GM12865 (cell line): ENCODE data around the gene SPTSSB.

Source experiments
- DNase-seq: peaks from one replicate; pipeline ENCODE4 v3.0.0; 2010; ENCODE audit warnings: low read depth
- H3K4me3 ChIP-seq: 2 replicates; pipeline ENCODE4 v1.5.1; 2011; ENCODE audit warnings: mild to moderate bottlenecking, low read depth, low read length, control low read depth
- TF ChIP-seq, protein P1 (sequence below): IDR thresholded peaks from 2 replicates; pipeline ENCODE4 v1.5.1; 2011; ENCODE audit warnings: low read length, control low read depth, low read depth, inconsistent platforms; ENCODE audit not compliant: insufficient read depth; ENCODE audit errors: missing control alignments

SPTSSB gene

DNA sequence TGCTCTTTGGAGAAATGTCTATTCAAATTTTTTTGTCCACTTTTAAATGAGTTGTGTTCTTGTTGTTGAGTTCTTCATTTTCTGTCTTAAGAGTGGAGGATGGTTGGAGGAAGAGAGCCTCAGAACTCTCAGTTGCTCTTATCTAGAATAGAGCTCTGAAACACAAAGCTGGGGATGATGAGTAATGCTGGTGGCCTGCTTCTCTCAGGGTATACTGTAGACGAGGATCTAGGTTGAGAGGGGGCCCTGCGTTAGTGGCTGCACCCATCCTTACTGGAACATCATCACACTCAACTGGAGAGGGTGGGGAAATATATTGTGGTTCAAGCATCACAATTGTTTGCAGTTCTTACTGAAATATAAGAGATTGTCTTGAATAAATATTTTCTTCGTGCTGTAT, 1.8 kb downstream of the SPTSSB start:
- H3K4me3 ChIP-seq, result no peak overlapping the region
- TF ChIP-seq, protein P1, sequence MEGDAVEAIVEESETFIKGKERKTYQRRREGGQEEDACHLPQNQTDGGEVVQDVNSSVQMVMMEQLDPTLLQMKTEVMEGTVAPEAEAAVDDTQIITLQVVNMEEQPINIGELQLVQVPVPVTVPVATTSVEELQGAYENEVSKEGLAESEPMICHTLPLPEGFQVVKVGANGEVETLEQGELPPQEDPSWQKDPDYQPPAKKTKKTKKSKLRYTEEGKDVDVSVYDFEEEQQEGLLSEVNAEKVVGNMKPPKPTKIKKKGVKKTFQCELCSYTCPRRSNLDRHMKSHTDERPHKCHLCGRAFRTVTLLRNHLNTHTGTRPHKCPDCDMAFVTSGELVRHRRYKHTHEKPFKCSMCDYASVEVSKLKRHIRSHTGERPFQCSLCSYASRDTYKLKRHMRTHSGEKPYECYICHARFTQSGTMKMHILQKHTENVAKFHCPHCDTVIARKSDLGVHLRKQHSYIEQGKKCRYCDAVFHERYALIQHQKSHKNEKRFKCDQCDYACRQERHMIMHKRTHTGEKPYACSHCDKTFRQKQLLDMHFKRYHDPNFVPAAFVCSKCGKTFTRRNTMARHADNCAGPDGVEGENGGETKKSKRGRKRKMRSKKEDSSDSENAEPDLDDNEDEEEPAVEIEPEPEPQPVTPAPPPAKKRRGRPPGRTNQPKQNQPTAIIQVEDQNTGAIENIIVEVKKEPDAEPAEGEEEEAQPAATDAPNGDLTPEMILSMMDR, result no peak
- no peak for DNase-seq

DNA sequence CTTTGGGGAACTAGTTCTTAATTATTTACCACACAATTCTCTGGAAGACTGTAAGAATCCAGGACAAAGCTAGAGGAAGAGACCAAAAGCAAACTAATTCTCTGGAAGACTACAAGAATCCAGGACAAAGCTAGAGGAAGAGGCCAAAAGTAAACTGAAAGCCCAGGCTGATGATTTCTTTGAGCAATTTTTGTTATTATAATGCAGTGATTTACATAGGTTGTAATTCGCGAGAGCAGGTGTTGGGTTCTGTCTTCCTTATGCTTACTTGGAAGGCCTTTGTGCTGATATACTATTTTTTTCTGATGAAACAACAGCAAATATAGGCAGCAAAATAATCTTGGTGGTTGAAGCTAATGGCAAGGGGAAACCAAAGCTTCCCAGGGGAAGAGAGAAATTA, 5.2 kb downstream of the SPTSSB start:
- no peak for DNase-seq
- H3K4me3 ChIP-seq, result no peak overlapping the region
- TF ChIP-seq, protein P1, result no peak

DNA sequence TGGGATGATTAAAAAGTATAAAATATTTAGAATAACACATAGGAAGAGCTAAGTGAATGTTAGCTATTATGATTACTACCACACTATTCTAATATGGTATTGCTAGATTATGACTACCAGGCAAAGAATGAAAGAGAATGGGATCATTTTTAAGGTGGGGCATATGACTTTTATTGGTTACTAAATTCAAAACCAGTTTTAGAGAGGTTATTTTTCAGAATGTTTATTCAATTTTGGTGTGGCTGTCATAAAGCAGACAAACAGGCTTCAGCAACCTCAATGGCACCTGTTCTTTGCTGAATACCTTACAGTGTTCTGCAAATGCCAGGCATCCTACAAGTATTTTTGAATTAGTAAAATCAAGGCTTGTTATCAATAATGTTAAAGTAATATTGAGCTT, 12.8 kb downstream of the SPTSSB start:
- TF ChIP-seq, protein P1, result no peak
- no peak overlapping the region for H3K4me3 ChIP-seq
- no peak for DNase-seq

DNA sequence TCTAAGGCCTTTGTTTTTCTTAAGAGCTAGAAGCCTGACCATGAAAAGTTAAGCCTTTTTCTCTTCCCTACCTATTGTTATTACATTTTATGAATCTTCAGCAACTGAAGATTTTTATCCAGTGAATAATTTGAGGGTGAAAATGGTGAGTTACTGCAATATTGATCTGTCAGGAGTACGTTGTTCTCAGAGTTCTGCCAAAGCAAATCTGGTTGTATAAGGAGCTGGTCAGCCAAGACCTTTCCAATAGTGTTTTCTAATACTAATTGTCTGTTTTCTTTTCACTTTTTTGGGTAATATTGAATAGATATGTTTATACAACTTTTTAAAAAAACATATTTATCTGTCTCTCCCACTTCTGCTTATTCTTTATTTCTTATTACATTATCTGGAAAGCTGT, 15.0 kb downstream of the SPTSSB start:
- H3K4me3 ChIP-seq, result no peak overlapping the region
- DNase-seq, result no peak
- TF ChIP-seq, protein P1, result no peak

DNA sequence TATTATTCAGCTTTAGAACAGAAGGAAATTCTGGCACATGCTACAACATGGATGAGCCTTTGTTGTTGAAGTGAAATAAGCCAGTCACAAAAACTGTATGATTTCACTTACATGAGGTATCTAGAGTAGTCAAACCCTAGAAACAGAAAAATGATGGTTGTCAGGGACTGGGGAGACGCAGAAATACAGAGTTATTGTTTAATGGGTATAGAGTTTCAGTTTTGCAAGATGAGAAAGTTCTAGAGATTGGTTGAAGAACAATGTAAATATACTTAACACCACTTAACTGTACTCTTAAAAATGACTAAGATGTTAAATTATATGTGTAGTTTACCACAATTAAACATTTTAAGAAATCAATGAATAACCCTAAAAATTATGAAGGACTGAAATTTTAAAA, 15.8 kb downstream of the SPTSSB start:
- DNase-seq, result no peak
- TF ChIP-seq, protein P1, result no peak
- no peak overlapping the region for H3K4me3 ChIP-seq

DNA sequence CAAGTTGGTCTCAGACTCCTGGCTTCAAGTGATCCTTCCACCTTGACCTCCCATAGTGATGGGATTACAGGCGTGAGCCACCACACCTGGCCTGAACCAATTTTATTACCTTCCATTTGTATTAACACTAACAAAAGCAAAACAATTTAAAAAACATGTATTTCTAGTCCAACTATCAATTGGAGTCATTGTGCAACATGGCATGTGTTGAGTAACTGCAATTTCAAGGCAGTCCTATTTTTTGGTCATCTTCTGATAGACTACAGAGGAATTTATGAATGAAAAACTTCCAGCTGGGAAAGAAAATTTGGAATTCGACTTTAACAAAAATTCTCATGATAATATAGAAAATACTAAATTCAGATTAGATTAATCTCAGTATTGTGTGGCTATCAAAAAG, 16.8 kb downstream of the SPTSSB start:
- no peak overlapping the region for H3K4me3 ChIP-seq
- TF ChIP-seq, protein P1, result no peak
- DNase-seq, result no peak

DNA sequence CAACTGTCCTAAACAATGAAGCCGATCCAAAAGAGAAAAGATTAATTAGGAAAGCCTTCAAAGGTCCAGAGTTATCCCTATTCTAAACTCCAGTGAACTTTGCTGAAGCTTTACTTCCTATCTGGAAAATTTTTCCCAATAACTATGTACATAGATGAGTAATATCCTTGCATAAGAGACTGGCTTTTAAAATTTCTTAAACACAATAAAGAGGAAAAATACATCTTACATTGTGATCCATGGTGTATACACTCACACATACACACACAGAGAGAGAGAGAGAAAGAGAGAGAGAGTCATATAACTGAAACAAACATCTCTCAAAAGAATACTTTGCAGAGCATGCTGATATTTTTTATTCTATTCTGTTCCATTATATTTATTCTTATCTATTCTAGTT, 20.0 kb downstream of the SPTSSB start:
- no peak overlapping the region for H3K4me3 ChIP-seq
- no peak for DNase-seq
- TF ChIP-seq, protein P1, result no peak
